Activated CD8-positive, alpha-beta memory T cell treated with anti-CD3 and anti-CD28 coated beads for 4 hours (primary cell): ENCODE data around the gene GPAT3.
"Not testable (repeated sequence)": the region's sequence is repeated elsewhere in the genome, so short reads cannot be mapped to it uniquely, and the experiment has no call there.

ENCODE experiments used
- DNase-seq, 2 donors: peaks; one replicate each; pipeline ENCODE4 v3.0.0-alpha.2; 2020; ENCODE audit warnings: low read depth in 2 of 2

The GPAT3 gene

DNA sequence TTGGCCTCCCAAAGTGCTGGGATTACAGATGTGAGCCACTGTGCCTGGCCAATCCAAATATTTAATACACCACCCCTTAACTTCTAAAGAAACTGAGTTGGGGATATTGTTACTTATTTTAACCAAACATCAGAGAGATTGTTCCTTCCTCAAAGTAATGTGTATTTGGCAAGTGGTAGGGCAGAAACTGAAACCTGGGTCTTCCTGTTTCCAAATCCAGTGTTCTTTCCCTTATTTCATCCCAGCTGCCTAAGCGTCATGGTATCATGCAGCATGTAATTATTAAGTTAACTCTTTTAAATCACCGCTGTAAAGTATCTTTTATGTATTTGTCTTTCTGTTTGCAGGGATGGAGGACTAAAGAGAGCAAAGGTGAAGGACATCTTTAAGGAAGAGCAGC, 68.4 kb downstream of the GPAT3 start:
- DNase-seq: no peak

GRCh38 chr4:83605210-83605609, 69.3 kb downstream of the GPAT3 start:
- DNase-seq: no peak

- DNase-seq: no peak
Measured at GRCh38 chr4:83605744-83606172, 69.8 kb downstream of the GPAT3 start.

DNA sequence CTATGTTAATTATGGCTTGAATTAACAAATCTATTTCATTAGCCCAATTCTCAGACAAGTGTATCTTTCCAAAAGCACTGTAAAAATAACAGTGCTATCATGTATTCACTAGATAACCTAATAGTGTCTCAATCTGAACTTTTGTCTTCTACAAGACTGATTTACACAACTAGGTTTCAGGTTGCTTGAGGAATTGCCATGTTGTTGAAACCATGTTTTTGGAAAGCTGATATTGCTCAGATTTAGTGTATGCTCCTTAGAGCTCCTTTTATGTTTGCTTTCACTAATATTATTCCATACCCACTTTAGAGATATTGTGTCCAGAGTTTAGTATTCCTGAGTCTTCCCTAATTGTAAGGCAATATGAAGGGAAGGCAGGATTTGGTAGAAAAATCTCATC, 70.6 kb downstream of the GPAT3 start:
- DNase-seq: no peak

GRCh38 chr4:83606898-83607297, 71.0 kb downstream of the GPAT3 start:
- DNase-seq: no peak

DNA sequence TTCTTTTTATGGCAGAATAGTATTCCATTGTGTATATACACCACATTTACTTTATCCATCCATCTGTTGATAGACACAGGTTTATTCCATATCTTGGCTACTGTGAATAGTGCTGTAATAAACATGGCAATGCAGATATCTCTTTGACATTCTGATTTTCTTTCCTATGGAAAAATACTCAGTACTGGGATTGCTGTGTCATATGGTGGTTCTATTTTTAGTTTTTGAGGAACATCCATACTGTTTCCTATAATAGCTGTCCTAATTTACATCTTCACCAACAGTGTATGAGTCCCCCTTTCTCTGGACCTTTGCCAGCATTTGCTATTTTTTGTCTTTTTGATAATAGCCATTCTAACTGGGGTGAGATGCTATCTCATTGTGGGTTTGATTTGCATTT, 73.5 kb downstream of the GPAT3 start:
- no peak for DNase-seq

DNA sequence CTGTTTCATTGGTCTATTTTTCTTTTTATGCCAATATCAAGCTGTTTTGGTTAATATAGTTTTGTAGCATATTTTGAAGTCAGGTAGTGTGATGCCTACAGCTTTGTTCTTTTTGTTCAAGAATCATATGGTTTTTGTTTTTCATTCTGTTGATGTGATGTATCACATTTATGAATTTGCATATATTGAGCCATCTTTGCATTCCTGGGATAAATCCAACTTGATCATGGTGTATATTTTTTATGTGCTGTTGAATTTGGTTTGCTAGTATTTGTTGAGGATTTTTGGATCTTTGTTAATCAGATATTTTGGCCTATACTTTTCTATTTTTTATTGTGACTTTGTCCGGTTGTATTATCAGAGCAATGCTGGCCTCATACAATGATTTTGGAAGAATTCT, 74.8 kb downstream of the GPAT3 start:
- no peak for DNase-seq

- DNase-seq: no peak
Measured at GRCh38 chr4:83613023-83613422, 77.1 kb downstream of the GPAT3 start.

GRCh38 chr4:83613994-83614393, 78.1 kb downstream of the GPAT3 start:
- no peak for DNase-seq

- no peak for DNase-seq
Measured at GRCh38 chr4:83616252-83616651, 80.3 kb downstream of the GPAT3 start.

DNA sequence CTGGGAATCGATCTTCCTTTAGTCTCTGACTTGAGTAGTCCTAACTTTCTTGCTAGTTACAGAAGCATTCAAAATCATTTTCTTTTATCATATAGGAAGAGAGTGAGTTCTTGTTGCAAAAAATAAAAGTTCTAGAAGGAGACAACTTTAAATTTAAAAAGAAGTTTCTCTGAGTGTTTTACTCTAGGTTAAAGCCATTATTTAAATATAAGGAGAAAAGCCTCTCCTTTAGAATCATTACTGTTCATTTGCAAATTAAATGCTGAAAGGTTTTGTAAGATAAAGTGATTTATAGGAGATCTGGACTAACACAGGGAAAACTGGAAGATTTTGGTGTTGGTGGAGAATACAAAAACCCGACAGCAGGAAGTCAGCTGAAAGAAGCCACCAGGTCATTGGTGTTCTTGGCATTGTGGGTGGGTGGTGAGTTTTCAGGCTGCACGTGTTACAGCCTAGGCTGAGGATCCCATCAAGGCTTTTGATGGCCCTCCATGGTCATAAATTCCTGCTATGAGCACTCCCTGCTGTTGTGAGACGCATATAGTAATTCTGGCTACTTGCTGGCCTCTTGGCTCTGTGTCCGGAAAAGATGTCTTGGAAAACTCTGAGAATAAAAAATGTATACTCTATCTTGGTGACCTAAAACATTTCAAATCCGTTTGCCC, 81.6 kb downstream of the GPAT3 start:
- DNase-seq: no peak

DNA sequence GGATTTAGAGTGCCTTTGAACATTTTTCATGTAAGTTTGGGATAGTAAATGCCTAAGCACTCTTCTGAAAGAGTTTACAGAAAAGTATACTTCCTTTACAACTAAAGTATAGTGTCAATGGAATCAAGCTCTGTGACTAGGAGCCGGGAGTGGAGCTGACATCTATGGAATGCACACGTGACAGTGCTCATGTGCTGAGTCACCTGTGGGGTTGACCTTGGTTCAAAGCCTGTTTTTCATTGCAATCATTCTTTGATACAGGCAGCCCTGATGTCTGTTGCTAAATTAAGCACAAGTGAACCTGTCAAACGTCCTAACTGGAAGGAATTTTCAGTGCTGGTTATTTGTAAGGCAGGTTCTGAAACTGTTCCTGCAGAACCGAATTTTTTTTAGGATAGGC, 82.5 kb downstream of the GPAT3 start:
- no peak for DNase-seq

DNA sequence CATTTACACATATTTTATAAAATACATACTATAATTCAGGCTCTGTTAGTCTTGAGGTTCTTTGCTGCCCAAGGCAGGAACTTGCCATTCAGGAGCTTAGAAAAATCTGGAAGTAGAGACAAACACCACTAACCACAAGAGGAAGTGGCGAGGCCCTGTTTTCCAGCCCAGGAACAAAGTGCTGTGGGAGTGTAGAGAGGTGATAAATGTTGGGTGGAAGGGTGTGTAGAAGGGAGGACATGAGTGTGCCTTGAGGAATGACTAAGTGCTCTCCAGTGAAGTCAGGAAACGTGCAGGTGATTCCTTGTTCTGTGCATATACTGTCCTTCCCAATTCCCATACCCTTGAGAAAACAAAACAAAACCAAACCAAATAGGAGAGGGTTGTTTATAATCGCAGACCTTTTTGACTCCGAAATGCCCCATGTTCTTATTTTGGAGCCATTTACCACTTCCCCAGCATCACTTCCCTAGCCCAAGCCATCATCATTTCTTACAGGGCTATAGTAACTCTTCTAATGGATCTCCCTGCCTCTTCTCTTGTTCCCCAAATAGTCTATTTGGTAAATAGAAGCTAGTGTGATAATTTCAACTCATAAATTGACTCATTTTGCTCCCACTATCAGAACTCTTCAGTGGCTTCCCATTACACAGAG, 83.2 kb downstream of the GPAT3 start:
- no peak for DNase-seq

DNA sequence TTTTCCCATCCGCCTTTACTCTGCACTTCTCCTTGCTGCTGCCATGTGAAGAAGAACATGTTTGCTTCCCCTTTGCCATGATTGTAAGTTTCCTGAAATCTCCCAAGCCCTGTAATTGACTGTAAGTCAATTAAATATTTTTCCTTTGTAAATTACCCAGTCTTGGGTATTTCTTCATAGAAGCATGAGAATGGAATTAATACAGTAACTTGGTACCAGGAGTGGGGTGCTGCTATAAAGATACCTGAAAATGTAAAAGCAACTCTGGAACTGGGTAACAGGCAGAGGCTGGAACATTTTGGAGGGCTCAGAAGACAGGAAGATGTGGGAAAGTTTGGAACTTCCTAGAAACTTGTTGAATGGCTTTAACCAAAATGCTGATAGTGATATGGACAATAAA, 86.2 kb downstream of the GPAT3 start:
- not testable (repeated sequence) for DNase-seq

DNA sequence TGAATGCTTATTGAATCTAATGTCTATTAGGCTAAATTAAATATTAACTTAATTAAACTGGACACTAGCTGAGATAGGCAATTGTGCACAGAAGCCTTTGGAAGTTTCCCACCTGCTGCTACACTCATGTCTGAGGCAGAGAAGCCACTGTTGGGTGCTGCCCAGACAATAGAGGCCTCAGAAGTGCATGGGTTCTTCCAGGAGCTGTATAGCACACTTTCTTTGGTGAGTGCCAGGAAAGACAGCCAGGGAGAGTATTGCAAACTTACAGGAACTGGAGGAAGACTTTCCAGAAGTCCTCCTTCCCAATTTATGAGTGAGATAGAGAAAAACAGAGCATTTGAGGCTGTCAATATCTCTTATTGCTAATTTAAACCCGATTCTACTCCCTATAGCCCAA, 89.9 kb downstream of the GPAT3 start:
- DNase-seq: no peak

- no peak for DNase-seq
Measured at GRCh38 chr4:83626245-83626836, 90.4 kb downstream of the GPAT3 start.

GRCh38 chr4:83629945-83630721, 94.2 kb downstream of the GPAT3 start:
- no peak for DNase-seq

- DNase-seq: no peak
Measured at GRCh38 chr4:83631066-83631465, 95.2 kb downstream of the GPAT3 start.

- DNase-seq: no peak
Measured at GRCh38 chr4:83636930-83637329, 101.0 kb downstream of the GPAT3 start.

DNA sequence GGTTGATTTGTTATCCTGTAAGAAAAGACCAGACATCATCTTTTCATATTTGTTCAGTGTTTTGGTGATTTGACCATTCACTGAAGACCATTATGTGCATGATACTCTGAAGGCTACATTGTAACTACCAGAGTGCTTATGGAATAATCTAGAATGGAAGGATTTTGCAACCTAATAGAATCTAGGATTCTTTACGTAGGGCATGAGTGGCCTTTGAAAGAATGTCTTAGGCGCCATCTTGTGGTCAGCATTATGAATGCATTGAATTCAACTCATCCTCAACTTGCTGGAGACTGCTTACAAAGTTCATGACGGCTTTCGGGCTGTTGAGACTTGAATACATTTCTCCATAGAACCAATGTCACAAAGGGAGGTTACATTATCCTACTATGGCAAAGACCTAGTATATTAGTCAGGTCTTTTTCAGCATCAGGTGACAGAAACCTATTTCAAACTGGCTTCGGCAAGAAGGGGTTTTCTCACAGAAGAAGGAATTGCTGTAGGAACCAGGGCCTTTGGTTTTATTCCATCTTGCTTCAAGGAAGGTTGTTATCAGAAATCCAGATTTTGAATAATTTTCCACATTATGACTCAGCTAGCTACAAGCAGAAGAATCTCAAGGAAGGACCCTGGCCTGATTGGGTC, 104.1 kb downstream of the GPAT3 start:
- peak; percentile 12 to 20 for DNase-seq

DNA sequence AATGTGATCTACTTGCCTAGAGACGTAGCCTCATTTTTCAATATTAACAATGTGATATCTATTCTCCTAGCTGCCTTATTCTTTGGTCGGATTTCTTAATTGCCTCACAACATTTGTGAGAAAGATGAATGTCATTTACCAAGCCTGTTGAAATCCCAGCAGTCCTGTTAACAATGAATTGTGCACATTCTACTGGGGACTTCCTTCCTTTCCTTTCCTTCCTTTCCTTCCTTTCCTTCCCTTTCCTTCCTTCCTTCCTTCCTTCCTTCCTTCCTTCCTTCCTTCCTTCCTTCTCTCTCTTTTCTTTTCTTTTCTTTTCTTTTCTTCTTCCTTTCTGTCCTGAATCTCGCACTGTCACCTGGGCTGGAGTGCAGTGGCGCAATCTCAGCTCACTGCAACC, 107.1 kb downstream of the GPAT3 start:
- DNase-seq: no peak
